GM13977 (cell line): ENCODE measurements around the gene ARFRP1.
A peak's percentile ranks its signal among the peaks of the same experiment; 100 is the strongest.

ENCODE experiments used
- DNase-seq: peaks from one replicate; pipeline ENCODE4 v3.0.0; 2012; ENCODE audit warnings: low spot score
- in situ Hi-C: fragments of 300-500 bp; cut with MboI; formaldehyde crosslinking; loops from one replicate; pipeline ENCODE4 v1.12.0; 2022; ENCODE audit warnings: low sequenced_read_pairs, low pct_unique_long_range_greater_than_20kb, mixed read lengths, inconsistent platforms; ENCODE audit not compliant: unreplicated experiment
- TF ChIP-seq, protein P1 (sequence below): IDR thresholded peaks from 2 replicates; pipeline ENCODE4 v1.5.1; 2012; ENCODE audit warnings: mild to moderate bottlenecking, control low read depth; ENCODE audit not compliant: insufficient read depth; ENCODE audit errors: extremely low read depth, missing control alignments

ARFRP1 gene

DNA sequence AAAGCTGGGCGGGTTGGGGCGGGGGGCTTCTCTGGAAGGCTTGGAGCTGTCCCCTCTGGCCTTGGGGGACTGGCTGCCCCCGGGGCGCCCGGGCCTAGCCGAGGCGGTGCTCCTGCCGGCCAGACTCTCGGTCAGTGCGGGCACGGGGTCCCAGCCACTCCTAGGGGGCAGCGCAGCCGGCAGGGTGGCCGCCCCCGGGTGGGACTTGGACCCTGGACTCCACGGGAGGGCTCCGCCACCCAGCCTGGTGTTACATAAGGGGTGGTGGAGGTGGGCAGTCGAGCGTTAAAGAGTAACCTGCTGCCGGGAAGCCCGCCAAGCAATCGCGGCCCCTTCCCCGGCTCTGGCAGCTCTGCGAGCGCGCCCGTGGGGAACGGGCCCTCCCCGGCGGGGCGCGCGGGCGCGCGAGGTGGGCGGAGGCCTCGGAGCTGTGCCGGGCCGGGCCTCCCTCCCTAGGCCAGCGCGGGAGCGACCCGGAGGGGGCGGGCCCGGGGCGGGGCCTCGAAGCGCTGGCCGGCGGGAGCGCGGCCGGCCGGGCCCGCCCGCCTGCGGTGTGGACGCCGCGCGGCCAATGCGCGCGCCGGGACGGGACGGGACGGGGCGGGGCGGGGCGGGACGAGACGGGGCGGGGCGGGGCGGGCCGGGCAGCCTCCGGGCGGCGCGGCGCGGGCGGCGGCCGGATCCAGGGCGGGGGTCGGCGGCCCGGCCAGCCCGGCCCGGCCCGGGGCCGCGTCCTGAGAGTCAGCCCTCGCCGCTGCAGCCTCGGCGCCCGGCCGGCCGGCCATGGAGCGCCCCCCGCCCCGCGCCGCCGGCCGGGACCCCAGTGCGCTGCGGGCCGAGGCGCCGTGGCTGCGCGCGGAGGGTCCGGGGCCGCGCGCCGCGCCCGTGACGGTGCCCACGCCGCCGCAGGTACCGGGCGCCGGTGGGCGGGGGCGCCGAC lies 31.6 kb upstream of the ARFRP1 start, which contains the start of gene SLC2A4RG:
SLC2A4RG (plus strand) TSS at position 647 of the 940 bp plus-strand sequence; CDS start at position 784, 137 bp downstream.
- TF ChIP-seq, protein P1, sequence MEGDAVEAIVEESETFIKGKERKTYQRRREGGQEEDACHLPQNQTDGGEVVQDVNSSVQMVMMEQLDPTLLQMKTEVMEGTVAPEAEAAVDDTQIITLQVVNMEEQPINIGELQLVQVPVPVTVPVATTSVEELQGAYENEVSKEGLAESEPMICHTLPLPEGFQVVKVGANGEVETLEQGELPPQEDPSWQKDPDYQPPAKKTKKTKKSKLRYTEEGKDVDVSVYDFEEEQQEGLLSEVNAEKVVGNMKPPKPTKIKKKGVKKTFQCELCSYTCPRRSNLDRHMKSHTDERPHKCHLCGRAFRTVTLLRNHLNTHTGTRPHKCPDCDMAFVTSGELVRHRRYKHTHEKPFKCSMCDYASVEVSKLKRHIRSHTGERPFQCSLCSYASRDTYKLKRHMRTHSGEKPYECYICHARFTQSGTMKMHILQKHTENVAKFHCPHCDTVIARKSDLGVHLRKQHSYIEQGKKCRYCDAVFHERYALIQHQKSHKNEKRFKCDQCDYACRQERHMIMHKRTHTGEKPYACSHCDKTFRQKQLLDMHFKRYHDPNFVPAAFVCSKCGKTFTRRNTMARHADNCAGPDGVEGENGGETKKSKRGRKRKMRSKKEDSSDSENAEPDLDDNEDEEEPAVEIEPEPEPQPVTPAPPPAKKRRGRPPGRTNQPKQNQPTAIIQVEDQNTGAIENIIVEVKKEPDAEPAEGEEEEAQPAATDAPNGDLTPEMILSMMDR: no peak
- DNase-seq: peak; percentile 99
- in situ Hi-C loops: no loop called here

- DNase-seq: peak; percentile 55
- TF ChIP-seq, protein P1: no peak
These were observed 30.9 kb upstream of the ARFRP1 start for GRCh38 chr20:63738687-63739129.

DNA sequence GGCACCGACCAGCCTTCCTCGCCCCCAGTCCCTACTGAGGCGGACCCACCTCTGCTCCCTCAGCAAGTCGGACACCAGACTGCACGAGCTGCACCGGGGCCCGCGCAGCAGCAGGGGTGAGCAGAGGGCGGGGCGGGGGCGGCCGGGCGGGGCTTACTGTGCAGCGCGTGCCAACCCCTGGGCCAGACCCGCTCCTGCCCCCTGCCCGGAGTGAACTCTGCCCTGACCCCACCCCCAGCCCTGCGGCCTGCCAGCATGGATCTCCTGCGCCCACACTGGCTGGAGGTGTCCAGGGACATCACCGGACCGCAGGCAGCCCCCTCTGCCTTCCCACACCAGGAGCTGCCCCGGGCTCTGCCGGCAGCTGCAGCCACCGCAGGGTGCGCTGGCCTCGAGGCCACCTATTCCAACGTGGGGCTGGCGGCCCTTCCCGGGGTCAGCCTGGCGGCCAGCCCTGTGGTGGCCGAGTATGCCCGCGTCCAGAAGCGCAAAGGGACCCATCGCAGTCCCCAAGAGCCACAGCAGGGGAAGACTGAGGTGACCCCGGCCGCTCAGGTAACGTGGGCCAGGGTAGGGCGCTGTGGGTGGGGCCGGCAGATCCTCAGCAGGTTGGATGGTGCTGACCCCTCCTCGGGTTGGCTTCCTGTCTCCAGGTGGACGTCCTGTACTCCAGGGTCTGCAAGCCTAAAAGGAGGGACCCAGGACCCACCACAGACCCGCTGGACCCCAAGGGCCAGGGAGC lies 30.3 kb upstream of the ARFRP1 start:
- in situ Hi-C loops: no loop called here
- TF ChIP-seq, protein P1: no peak
- DNase-seq: peak; percentile 74

More at GRCh38 chr20:63738687-63739129, 30.9 kb upstream of the ARFRP1 start:
- in situ Hi-C loops: no loop called here

GRCh38 chr20:63737695-63737944 lies 29.8 kb upstream of the ARFRP1 start:
- in situ Hi-C loops: no loop called here
- TF ChIP-seq, protein P1: no peak
- DNase-seq: no peak

DNA sequence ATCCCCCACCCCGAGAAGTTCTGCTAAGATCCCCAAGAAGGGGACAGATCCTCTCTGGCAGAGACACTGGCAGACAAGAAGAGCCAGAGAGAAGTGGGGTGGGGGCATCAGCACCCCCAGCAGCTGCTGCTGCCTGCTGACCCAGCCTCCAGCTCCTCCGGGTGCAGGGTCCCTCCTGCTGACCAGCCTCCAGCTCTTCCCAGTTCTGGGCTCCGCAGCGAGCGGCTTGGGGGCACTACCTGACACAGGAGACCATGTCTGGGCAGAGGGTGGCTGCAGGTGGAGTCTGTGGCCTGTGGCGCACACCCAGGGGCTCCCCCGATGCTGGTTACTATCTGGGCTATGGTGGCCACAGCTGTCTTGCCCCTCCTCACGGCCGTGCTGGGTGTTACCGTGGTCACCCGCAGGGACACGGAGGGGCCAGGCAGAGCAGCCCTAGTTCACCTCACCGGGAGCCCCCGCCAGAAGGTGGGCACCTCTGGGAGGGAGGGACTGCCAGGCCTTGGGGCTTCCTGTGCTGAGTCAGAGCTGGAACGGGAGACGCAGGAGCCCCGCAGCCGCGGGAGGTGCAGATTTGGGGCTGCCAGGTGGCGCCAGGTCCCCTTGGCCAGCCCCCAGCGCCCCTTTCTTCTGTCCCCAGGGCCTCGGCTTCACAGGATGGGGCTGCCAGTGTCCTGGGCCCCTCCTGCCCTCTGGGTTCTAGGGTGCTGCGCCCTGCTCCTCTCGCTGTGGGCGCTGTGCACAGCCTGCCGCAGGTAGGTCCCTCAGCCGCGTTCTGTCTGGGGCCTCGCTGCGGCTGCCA lies 29.3 kb upstream of the ARFRP1 start:
- DNase-seq: peak; percentile 73
- in situ Hi-C loops: no loop called here
- TF ChIP-seq, protein P1: no peak
